Measurements from ENCODE around the gene ZEB2. TPM values are rescaled to one million over a fixed set of nuclear protein-coding genes. Genes with fewer than 3 reads are reported as not detected.

Gene ZEB2
- total and polyA plus RNA-seq, 2 of the 8 experiments (the other 6 are each of a cell fraction or from before 2014, with no cell fraction given) = 0.38 TPM; not detected in 1

GRCh38 chr2:144359684-144360083 lies 160.2 kb downstream of the ZEB2 start:
- H3K56ac ChIP-seq (replicated peaks; ENCODE audit: insufficient read length, low read depth, low read length) = no peak overlapping the region
- no peak overlapping the region for H3K4ac ChIP-seq (replicated peaks; ENCODE audit: insufficient read length, low read depth, low read length)
- H2BK120ac ChIP-seq (replicated peaks; ENCODE audit: low read depth, low read length) = no peak overlapping the region
- H3K23me2 ChIP-seq (ENCODE audit: low read depth, low read length) = no peaks in the 10 kb centered on the region; the same call in 1 of the 2 replicates
- no peak overlapping the region for H3K14ac ChIP-seq (ENCODE audit: insufficient read length)
- DNase-seq (ENCODE audit: low read depth in 1 of 2, low spot score in 2 of 2) = no peak
- WGBS, 2 experiments (ENCODE audit: extremely low coverage in 1 of 2, insufficient coverage in 1 of 2, insufficient read length in 1 of 2, insufficient replicate concordance in 2 of 2, low coverage in 1 of 2, low lambda C conversion rate in 2 of 2, missing lambda C conversion rate in 1 of 2) = 95% methylated on average over 1 of the region's 1 CpG; no CpG with 5 or more reads in 1 of the 2 experiments
- H3K9me3 ChIP-seq (ENCODE audit: insufficient read depth in 2 of 2, low read depth in 1 of 2, low read length in 1 of 2) = no peaks in the 10 kb centered on the region
- ChIA-PET POLR2A (ENCODE audit: partially characterized antibody) (no interaction called here), CTCF (ENCODE audit: partially characterized antibody) (interaction anchor here (1.0 kb wide), 1 partner anchor 12 kb away, joined by 3 read pairs; no protein-coding TSS in a partner anchor)
- 0 out of 7 replicates have a peak, but pooled peaks cover 0 to 2% (median 0%) of the 10 kb centered on the region in 4 experiments for H3K4me1 ChIP-seq (replicated peaks in 1 of 4; ENCODE audit: control insufficient read depth in 3 of 4, insufficient read depth in 4 of 4, low read length in 3 of 4)
- no peak overlapping the region for H2BK12ac ChIP-seq (ENCODE audit: low read depth, low read length)
- H3K79me1 ChIP-seq (ENCODE audit: low read depth, low read length) = no peaks in the 10 kb centered on the region
- H4K5ac ChIP-seq (ENCODE audit: insufficient read length, low read depth, low read length) = no peak overlapping the region
- no peak overlapping the region for H2BK15ac ChIP-seq (ENCODE audit: low read length)
- no peak overlapping the region for H3K4me3 ChIP-seq (ENCODE audit: extremely low read depth in 1 of 4, insufficient read depth in 2 of 4, low read depth in 3 of 4, low read length in 4 of 4)
- H2BK5ac ChIP-seq (ENCODE audit: low read depth, low read length) = no peak overlapping the region
- no peaks in the 10 kb centered on the region for H3K27me3 ChIP-seq (replicated peaks in 1 of 4; ENCODE audit: control insufficient read depth in 3 of 4, extremely low read depth in 1 of 4, insufficient read depth in 3 of 4, low read length in 3 of 4)
- H3K18ac ChIP-seq (ENCODE audit: extremely low read depth, low read length) = no peak overlapping the region
- no peaks in the 10 kb centered on the region for H4K20me1 ChIP-seq (replicated peaks in 1 of 2; ENCODE audit: control insufficient read depth in 1 of 2, insufficient read depth in 2 of 2, low read length in 2 of 2)
- H3K79me2 ChIP-seq (ENCODE audit: control insufficient read depth in 1 of 2, insufficient read depth in 2 of 2, low read length in 2 of 2) = no peaks in the 10 kb centered on the region
- H4K91ac ChIP-seq (replicated peaks; ENCODE audit: insufficient read length, low read length) = no peak overlapping the region
- no peak overlapping the region for H4K8ac ChIP-seq (ENCODE audit: extremely low read depth, insufficient read depth, low read length)
- no peak overlapping the region for H3K9ac ChIP-seq (replicated peaks in 1 of 4; ENCODE audit: extremely low read depth in 1 of 4, low read depth in 3 of 4, low read length in 3 of 4)
- H2AK5ac ChIP-seq (ENCODE audit: low read depth, low read length) = no peak overlapping the region
- no peaks in the 10 kb centered on the region for H3K36me3 ChIP-seq (ENCODE audit: control insufficient read depth in 2 of 4, insufficient read depth in 4 of 4, low read length in 3 of 4)
- H3K23ac ChIP-seq (ENCODE audit: insufficient read length) = no peak overlapping the region
- H2AFZ ChIP-seq (ENCODE audit: low read length) = no peak overlapping the region; the same call in 1 of the 2 replicates
- H3K27ac ChIP-seq (ENCODE audit: low read depth, low read length) = no peak overlapping the region
- no peak overlapping the region for H3K4me2 ChIP-seq (ENCODE audit: insufficient read depth in 1 of 2, low read depth in 2 of 2, low read length in 2 of 2)
- no peak overlapping the region for H2BK20ac ChIP-seq (ENCODE audit: low read length)
- TF ChIP-seq POLR2AphosphoS5 (IDR thresholded peaks at IDR 0.05; ENCODE audit: low read depth, low read length) (no peak), POU5F1 (IDR thresholded peaks at IDR 0.05; ENCODE audit: low read depth, low read length) (no peak), USF2 (IDR thresholded peaks at IDR 0.05; ENCODE audit: low read length) (no peak), BRCA1 (IDR thresholded peaks at IDR 0.05; ENCODE audit: low read depth, low read length) (no peak), JUND (IDR thresholded peaks at IDR 0.05; ENCODE audit: low read length) (no peak), BACH1 (IDR thresholded peaks at IDR 0.05; ENCODE audit: low read length) (no peak)
- no peak for FAIRE-seq
